ENCODE measurements around the gene SLC6A7.

Gene SLC6A7

DNA sequence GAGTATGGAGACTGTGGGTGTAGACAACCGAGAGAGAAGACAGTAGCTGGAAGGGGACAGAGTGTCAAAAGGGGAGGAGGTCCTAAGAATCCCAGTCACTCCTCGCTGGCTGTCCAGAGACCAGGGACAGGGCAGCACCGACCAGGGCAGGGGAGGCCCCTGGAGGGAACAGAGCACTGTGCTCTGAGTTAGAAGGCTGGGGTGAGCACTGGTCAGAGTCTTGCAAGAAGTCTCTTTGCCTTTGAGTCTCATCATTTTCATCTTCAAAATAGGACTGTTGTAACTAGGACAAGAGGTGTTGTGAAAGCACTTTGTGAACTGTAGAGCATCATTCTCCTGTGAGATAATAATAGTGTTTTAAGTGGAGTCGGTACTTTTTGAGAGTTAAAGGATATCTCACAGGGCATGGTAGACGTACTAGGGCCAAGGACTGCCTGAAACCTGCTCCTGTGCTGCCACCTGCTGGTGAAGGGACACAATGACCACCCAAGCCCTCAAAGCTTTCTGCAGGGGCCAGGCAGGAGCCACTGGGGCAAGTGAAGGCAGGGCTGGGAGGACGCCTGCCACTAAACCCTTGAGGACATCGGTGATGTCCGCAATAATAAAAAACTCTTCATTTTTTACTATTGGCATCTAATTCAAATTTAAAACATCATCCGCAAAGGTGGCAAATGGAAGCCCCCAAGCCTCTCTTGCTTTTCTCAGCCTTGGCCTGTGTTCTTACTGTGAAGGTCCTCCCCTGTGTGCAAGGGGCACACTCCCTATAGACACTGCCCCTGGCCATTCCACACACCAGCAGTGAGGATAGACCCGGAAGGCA, 28.2 kb downstream of the SLC6A7 start:
- Histone ChIP-seq H3K36me3 (ENCODE audit: control insufficient read depth in 1 of 2, insufficient read depth in 2 of 2, low read depth in 1 of 2, low read length in 2 of 2) (peaks cover 0 to 3% of the 10 kb centered on the region in 2 experiments), H3K23ac (ENCODE audit: low read length in 2 of 2) (no peak overlapping the region), H2BK15ac (ENCODE audit: low read depth, poor library complexity, severe bottlenecking) (no peak overlapping the region), H3K4ac (ENCODE audit: low read depth in 1 of 2, low read length in 2 of 2) (no peak overlapping the region), H3K18ac (ENCODE audit: low read depth in 1 of 2, low read length in 2 of 2) (peak overlapping the region in 1 of 2 experiments; percentile 11), H3K9me3 (ENCODE audit: control insufficient read depth, low read length) (no peaks in the 10 kb centered on the region), H2BK120ac (ENCODE audit: low read depth, low read length) (no peak overlapping the region), H3K4me3 (ENCODE audit: insufficient read depth in 1 of 2, low read depth in 1 of 2, low read length in 2 of 2) (no peak overlapping the region), H3K4me2 (ENCODE audit: low read length, poor library complexity, severe bottlenecking) (no peak overlapping the region), H4K8ac (ENCODE audit: low read length) (no peak overlapping the region), H2BK5ac (ENCODE audit: low read depth, low read length, poor library complexity, severe bottlenecking) (no peak overlapping the region), H2AFZ (ENCODE audit: low read depth, low read length) (no peak overlapping the region), H3K27ac (ENCODE audit: low read length, poor library complexity, severe bottlenecking) (no peak overlapping the region), H3K27me3 (ENCODE audit: control insufficient read depth in 1 of 2, insufficient read depth in 1 of 2, low read length in 2 of 2) (no peaks in the 10 kb centered on the region), H3K4me1 (ENCODE audit: control insufficient read depth, insufficient read depth, low read depth, low read length) (peaks cover 3% of the 10 kb centered on the region), H3K14ac (ENCODE audit: low read length in 2 of 2) (no peak overlapping the region), H3K9ac (ENCODE audit: low read length) (peak overlapping the region; percentile 53), H4K91ac (ENCODE audit: low read length) (no peak overlapping the region), H2BK12ac (ENCODE audit: low read length in 2 of 2) (peak overlapping the region; percentile 28 to 50), H3K79me1 (replicated peaks; ENCODE audit: low read length, poor library complexity, severe bottlenecking) (no peaks in the 10 kb centered on the region), H2AK5ac (ENCODE audit: low read length, severe bottlenecking) (no peak overlapping the region)
- peak; percentile 83 for DNase-seq
- WGBS: 32% methylated on average over 10 of the region's 10 CpGs

DNA sequence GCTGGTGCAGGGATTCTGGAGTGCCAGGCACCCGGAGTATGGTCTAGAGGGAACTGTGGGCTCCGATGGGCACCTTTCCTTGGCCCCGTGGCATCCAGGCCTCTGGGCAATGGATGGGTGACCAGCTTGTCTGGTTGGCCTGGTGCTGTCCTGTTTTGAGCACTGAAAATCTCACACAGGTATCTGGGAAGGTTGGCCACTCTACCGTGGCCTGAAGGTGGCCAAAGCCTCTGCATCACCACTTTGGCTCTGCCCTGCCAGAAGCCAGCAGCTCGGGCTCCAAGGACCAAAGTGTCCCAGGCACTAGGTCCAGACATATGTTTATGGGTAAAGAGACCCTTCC, 28.8 kb downstream of the SLC6A7 start:
- Histone ChIP-seq H3K27ac (ENCODE audit: low read length, poor library complexity, severe bottlenecking) (no peak overlapping the region), H3K36me3 (ENCODE audit: control insufficient read depth in 1 of 2, insufficient read depth in 2 of 2, low read depth in 1 of 2, low read length in 2 of 2) (peaks cover 0 to 4% of the 10 kb centered on the region in 2 experiments), H2BK5ac (ENCODE audit: low read depth, low read length, poor library complexity, severe bottlenecking) (no peak overlapping the region), H3K4me3 (ENCODE audit: insufficient read depth in 1 of 2, low read depth in 1 of 2, low read length in 2 of 2) (no peak overlapping the region), H4K8ac (ENCODE audit: low read length) (no peak overlapping the region), H2BK120ac (ENCODE audit: low read depth, low read length) (no peak overlapping the region), H2AFZ (ENCODE audit: low read depth, low read length) (no peak overlapping the region), H3K23ac (ENCODE audit: low read length in 2 of 2) (no peak overlapping the region), H3K9ac (ENCODE audit: low read length) (peak overlapping the region; percentile 25), H3K14ac (ENCODE audit: low read length in 2 of 2) (no peak overlapping the region), H3K4ac (ENCODE audit: low read depth in 1 of 2, low read length in 2 of 2) (no peak overlapping the region), H3K4me1 (ENCODE audit: control insufficient read depth, insufficient read depth, low read depth, low read length) (peaks cover 3% of the 10 kb centered on the region), H2BK12ac (ENCODE audit: low read length in 2 of 2) (peak overlapping the region in 1 of 2 experiments; percentile 28), H3K27me3 (ENCODE audit: control insufficient read depth in 1 of 2, insufficient read depth in 1 of 2, low read length in 2 of 2) (no peaks in the 10 kb centered on the region), H3K9me3 (ENCODE audit: control insufficient read depth, low read length) (no peaks in the 10 kb centered on the region), H3K18ac (ENCODE audit: low read depth in 1 of 2, low read length in 2 of 2) (no peak overlapping the region), H4K91ac (ENCODE audit: low read length) (no peak overlapping the region), H2BK15ac (ENCODE audit: low read depth, poor library complexity, severe bottlenecking) (no peak overlapping the region), H3K79me1 (replicated peaks; ENCODE audit: low read length, poor library complexity, severe bottlenecking) (no peaks in the 10 kb centered on the region), H3K4me2 (ENCODE audit: low read length, poor library complexity, severe bottlenecking) (no peak overlapping the region), H2AK5ac (ENCODE audit: low read length, severe bottlenecking) (no peak overlapping the region)
- WGBS: 97% methylated on average over 4 of the region's 5 CpGs
- no peak for DNase-seq

DNA sequence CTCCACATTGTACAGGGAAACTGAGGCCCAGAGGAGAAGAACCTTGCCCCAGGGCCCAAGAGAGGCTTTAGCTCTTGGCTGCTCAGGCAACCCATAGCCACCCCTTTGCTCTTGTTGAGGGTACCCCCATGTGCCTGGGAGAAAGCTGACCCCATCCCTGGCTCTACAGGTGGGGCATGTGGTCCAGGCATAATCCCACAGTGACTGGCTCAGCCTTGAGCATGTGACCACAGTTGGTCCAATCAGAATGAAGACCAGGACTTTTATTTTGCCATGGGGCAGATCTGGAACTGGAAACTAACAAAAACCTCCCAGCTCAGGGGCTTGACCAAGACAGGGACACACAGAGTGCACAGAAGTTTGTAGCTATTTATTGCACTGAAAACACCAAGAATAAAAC, 29.3 kb downstream of the SLC6A7 start:
- no peak for DNase-seq
- H4K91ac ChIP-seq (ENCODE audit: low read length): no peak overlapping the region
- no peak overlapping the region for H3K23ac ChIP-seq (ENCODE audit: low read length in 2 of 2)
- H4K8ac ChIP-seq (ENCODE audit: low read length): no peak overlapping the region
- H3K27me3 ChIP-seq (ENCODE audit: control insufficient read depth in 1 of 2, insufficient read depth in 1 of 2, low read length in 2 of 2): no peaks in the 10 kb centered on the region
- H3K79me1 ChIP-seq (replicated peaks; ENCODE audit: low read length, poor library complexity, severe bottlenecking): no peaks in the 10 kb centered on the region
- no peak overlapping the region for H3K27ac ChIP-seq (ENCODE audit: low read length, poor library complexity, severe bottlenecking)
- H3K4ac ChIP-seq (ENCODE audit: low read depth in 1 of 2, low read length in 2 of 2): no peak overlapping the region
- no peak overlapping the region for H3K4me2 ChIP-seq (ENCODE audit: low read length, poor library complexity, severe bottlenecking)
- peak overlapping the region; percentile 25 for H3K9ac ChIP-seq (ENCODE audit: low read length)
- peaks cover 3% of the 10 kb centered on the region for H3K4me1 ChIP-seq (ENCODE audit: control insufficient read depth, insufficient read depth, low read depth, low read length)
- no peak overlapping the region for H2BK5ac ChIP-seq (ENCODE audit: low read depth, low read length, poor library complexity, severe bottlenecking)
- H2BK15ac ChIP-seq (ENCODE audit: low read depth, poor library complexity, severe bottlenecking): no peak overlapping the region
- peak overlapping the region in 1 of 2 experiments; percentile 28 for H2BK12ac ChIP-seq (ENCODE audit: low read length in 2 of 2)
- H3K14ac ChIP-seq (ENCODE audit: low read length in 2 of 2): no peak overlapping the region
- no peak overlapping the region for H2AFZ ChIP-seq (ENCODE audit: low read depth, low read length)
- no peak overlapping the region for H2AK5ac ChIP-seq (ENCODE audit: low read length, severe bottlenecking)
- H2BK120ac ChIP-seq (ENCODE audit: low read depth, low read length): no peak overlapping the region
- H3K9me3 ChIP-seq (ENCODE audit: control insufficient read depth, low read length): no peaks in the 10 kb centered on the region
- H3K4me3 ChIP-seq (ENCODE audit: insufficient read depth in 1 of 2, low read depth in 1 of 2, low read length in 2 of 2): no peak overlapping the region
- H3K18ac ChIP-seq (ENCODE audit: low read depth in 1 of 2, low read length in 2 of 2): no peak overlapping the region
- H3K36me3 ChIP-seq (ENCODE audit: control insufficient read depth in 1 of 2, insufficient read depth in 2 of 2, low read depth in 1 of 2, low read length in 2 of 2): peaks cover 0 to 4% of the 10 kb centered on the region in 2 experiments

DNA sequence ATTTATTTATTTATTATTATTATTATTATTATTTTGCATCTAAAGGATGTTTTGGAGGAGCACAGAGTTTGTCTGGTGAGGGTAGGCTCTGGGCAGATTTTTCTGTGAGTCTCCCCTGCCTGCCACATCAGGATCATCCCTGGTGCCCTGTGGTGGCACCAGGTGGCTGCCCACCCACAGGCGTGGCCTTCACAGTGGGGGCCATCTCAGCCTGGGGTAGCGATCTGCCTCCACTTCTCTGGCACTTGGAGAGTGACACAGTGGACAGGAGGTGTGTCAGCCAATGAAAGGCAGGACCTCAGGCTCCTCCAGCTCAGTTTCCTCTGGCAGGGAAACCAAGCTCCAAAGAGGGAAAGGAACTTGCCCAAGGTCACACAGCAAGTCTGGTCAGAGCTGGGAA, 30.0 kb downstream of the SLC6A7 start:
- Histone ChIP-seq H3K79me1 (replicated peaks; ENCODE audit: low read length, poor library complexity, severe bottlenecking) (no peaks in the 10 kb centered on the region), H4K8ac (ENCODE audit: low read length) (no peak overlapping the region), H3K36me3 (ENCODE audit: control insufficient read depth in 1 of 2, insufficient read depth in 2 of 2, low read depth in 1 of 2, low read length in 2 of 2) (peaks cover 0 to 4% of the 10 kb centered on the region in 2 experiments), H2AK5ac (ENCODE audit: low read length, severe bottlenecking) (no peak overlapping the region), H3K9me3 (ENCODE audit: control insufficient read depth, low read length) (no peaks in the 10 kb centered on the region), H3K9ac (ENCODE audit: low read length) (no peak overlapping the region), H3K27me3 (ENCODE audit: control insufficient read depth in 1 of 2, insufficient read depth in 1 of 2, low read length in 2 of 2) (no peaks in the 10 kb centered on the region), H3K27ac (ENCODE audit: low read length, poor library complexity, severe bottlenecking) (no peak overlapping the region), H3K23ac (ENCODE audit: low read length in 2 of 2) (no peak overlapping the region), H2BK120ac (ENCODE audit: low read depth, low read length) (no peak overlapping the region), H3K4ac (ENCODE audit: low read depth in 1 of 2, low read length in 2 of 2) (no peak overlapping the region), H2BK12ac (ENCODE audit: low read length in 2 of 2) (no peak overlapping the region), H3K4me1 (ENCODE audit: control insufficient read depth, insufficient read depth, low read depth, low read length) (no peaks in the 10 kb centered on the region), H3K4me2 (ENCODE audit: low read length, poor library complexity, severe bottlenecking) (no peak overlapping the region), H2BK15ac (ENCODE audit: low read depth, poor library complexity, severe bottlenecking) (no peak overlapping the region), H3K4me3 (ENCODE audit: insufficient read depth in 1 of 2, low read depth in 1 of 2, low read length in 2 of 2) (no peak overlapping the region), H3K14ac (ENCODE audit: low read length in 2 of 2) (no peak overlapping the region), H2AFZ (ENCODE audit: low read depth, low read length) (no peak overlapping the region), H4K91ac (ENCODE audit: low read length) (no peak overlapping the region), H2BK5ac (ENCODE audit: low read depth, low read length, poor library complexity, severe bottlenecking) (no peak overlapping the region), H3K18ac (ENCODE audit: low read depth in 1 of 2, low read length in 2 of 2) (no peak overlapping the region)
- no peak for DNase-seq
- WGBS: 71% methylated on average over 2 of the region's 2 CpGs
